ENCODE results near the gene ADAM15.
A peak's percentile ranks its signal among the peaks of the same experiment; 100 is the strongest.

The ADAM15 gene

DNA sequence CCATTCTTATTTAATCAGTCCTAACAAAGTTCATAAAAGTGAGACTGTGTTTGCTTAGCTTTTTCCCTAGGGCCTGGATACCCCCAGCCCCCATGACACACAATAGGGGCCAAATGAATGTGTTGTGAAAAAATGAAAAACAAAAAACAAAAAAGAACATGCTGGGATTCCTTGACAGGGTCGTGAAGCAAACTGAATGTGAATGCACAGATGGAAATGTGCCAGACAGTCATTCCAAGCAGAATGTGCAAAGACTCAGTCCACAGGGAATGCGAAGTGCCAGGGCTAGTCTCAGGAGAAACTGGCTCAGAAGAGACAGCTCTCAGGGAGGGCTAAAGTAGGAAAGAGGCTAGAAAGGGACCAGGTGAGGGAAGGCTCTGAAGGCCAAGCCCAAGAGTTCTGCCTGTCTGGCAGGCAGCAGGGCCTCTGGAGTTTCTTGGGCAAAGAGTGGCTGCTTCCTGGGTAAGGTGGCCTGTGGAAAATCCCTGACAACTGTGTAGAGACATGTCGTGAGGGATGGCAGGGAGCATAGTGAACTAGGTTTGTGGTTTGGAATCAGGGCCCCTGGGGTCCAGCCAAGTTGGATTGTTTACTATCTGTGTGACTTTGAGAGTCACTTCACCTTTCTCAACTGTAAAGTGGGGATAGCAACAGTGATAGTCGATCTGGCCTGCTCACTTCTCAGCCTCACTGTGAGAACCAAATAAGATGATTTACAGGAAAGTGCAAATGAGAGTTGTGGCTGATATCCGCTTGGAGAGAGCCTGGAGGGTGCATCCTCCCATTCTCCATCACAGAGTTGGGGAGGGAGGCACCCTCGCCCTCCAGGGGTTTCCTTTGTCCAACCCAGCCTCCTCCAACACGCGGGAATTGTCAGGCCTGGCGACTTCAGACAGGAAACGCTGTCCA lies 1.2 kb upstream of the ADAM15 start:
- no peak for DNase-seq (ENCODE audit: low read depth in 1 of 2, low spot score in 1 of 2)

DNA sequence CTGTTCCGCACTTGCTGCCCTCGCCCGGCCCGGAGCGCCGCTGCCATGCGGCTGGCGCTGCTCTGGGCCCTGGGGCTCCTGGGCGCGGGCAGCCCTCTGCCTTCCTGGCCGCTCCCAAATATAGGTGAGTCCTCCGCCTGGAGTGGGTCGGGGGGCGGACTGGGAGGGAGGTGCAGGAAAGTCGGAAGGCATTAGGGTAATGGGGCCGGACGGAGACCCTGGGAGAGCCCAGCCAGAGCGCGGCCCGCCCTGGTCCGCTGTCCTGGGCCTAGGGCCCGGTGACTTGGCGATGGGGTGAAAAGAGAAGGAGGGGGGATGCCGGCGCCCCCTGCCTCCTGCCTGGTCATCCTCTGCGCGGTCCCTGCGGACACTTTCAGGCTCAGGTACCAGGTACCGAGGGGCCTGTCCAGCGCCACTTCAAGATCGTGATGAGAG lies 243 bp downstream of the ADAM15 start:
- DNase-seq (ENCODE audit: low read depth in 1 of 2, low spot score in 1 of 2): no peak

DNA sequence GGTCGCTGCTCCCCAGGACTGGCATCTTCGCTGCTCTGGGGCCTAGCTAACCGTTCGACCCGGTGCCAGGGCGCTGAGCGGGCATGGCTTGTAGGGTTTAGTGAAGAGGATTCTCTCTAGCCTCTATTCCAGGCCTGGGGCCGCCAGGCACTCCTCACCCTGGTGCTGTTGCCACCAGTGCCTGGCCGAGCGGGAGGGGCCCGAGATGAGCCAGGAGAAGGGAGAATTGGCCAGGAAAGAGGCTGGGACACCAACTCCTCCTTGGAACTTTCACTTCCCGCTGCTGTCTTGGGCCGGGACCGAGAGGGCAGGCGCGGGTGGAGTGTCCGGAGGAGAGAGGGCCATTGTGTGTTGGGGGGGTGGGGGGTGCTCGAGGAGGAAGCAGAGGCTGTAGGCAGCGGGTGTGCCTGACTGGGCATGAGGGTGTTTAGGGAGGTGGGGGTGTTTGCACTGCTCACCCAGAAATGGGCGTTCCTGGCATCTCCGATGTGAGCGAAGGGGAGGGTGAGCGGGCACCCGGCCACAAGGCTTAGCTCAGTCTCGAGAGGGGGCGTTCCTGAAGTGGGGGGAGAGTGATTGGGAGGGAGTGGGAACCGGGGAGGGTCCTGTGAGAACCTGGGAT lies 772 bp downstream of the ADAM15 start:
- DNase-seq (ENCODE audit: low read depth in 1 of 2, low spot score in 1 of 2): no peak

DNA sequence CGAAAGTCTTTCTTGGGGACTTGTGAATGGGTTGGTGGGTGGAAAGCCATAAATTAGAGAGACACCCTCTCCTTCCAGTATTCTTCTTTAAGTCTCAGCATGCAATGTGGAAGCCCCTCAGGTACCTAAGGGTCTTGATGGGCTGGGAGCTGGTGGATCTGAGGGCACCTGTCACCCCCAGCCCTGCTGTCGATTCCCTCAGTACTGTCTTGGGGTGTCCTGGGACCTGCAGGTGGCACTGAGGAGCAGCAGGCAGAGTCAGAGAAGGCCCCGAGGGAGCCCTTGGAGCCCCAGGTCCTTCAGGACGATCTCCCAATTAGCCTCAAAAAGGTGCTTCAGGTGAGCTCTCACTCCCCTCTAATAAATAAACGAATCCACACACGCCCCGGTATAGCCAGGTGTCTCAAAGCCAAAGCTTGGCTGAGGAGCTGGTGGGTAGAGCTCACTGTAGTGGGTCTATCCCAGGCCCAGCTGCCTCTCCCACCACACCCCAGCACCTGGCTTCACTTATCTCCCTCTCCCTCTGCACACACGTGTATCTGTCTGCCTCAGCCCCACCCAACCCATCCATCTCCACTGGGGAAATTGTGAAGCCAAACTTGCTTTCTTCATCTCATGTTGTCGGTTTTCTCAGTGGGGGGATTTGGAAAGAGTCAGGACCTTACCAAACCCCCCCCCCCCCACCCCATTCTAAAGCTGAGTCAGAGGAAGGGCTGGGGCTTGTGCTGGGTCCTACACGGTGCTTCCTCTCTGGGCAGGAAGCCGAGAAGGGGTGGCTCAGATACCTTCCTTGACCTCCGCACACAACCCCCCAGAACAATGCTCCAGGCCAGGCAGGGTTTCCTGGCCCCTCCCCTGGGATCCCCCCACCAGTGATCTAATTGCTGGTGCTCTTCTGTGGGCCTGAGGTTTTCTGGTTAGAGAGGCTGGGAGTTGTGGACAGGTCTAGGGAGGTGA lies 1.6 kb downstream of the ADAM15 start:
- no peak for DNase-seq (ENCODE audit: low read depth in 1 of 2, low spot score in 1 of 2)

DNA sequence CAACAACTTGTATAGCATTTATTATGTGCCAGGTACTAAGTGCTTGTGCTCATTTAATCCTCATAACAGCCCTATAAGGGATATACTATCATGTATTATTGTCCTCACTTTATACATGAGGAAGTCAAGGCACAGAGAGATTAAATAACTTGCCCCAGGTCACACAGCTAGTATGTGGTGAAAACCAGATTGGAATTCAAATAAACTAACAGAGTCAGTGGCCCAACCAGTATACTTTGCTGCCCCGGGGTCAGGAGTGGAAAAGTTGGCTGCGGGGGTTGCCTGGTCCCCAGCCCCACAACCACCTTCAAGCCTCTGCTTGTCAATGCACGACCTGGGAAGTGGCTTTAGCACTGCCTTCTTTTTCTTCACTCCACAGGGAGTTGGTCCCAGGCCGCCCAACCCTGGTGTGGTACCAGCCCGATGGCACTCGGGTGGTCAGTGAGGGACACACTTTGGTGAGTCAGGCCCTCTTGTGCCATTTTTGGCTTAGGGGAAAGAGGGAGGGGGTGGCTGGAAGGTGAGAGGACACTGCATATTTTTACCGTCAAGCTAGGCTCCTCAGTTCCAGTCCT lies 2.5 kb downstream of the ADAM15 start:
- no peak for DNase-seq (ENCODE audit: low read depth in 1 of 2, low spot score in 1 of 2)

DNA sequence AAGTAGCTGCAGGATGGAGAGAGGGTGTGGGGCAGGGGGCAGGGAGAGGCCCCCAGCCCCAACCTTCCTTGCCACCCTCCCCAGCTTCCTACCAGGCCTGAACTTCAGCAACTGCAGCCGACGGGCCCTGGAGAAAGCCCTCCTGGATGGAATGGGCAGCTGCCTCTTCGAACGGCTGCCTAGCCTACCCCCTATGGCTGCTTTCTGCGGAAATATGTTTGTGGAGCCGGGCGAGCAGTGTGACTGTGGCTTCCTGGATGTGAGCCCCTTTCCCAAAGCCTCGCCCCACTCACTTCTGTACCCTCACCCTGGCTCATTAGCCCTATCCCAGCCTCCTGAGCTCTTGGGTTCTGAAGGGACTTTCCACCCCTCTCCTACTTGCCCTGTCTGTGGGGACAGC lies 6.0 kb downstream of the ADAM15 start:
- DNase-seq (ENCODE audit: low read depth in 1 of 2, low spot score in 1 of 2): no peak

DNA sequence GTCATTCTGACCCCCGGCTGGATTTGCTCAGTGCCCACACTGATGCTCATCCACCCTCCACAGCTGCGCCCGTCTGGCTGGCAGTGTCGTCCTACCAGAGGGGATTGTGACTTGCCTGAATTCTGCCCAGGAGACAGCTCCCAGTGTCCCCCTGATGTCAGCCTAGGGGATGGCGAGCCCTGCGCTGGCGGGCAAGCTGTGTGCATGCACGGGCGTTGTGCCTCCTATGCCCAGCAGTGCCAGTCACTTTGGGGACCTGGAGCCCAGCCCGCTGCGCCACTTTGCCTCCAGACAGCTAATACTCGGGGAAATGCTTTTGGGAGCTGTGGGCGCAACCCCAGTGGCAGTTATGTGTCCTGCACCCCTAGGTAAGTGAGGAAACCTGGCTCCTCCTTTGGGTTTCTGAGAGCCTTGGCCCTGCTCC lies 6.7 kb downstream of the ADAM15 start:
- DNase-seq (ENCODE audit: low read depth in 1 of 2, low spot score in 1 of 2): no peak

DNA sequence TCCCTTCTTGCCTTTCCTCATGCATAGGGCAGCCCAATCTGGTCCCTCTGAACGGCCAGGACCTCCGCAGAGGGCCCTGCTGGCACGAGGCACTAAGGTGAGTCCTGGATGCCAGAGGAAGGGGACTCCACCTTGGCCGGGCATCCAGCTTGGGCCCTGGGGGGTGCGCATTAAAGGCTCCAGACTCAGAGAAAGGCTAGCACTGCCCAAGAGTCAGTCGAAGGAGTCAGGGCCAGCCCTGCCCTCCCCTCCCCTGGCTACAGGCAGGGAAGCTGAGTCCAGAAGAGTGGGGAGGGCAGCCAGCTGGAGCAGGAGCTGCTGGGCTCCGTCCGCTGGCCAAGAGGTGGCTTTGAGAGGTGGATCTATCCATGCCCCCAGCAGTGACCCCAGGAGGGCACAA lies 9.6 kb downstream of the ADAM15 start:
- DNase-seq (ENCODE audit: low read depth in 1 of 2, low spot score in 1 of 2): no peak

DNA sequence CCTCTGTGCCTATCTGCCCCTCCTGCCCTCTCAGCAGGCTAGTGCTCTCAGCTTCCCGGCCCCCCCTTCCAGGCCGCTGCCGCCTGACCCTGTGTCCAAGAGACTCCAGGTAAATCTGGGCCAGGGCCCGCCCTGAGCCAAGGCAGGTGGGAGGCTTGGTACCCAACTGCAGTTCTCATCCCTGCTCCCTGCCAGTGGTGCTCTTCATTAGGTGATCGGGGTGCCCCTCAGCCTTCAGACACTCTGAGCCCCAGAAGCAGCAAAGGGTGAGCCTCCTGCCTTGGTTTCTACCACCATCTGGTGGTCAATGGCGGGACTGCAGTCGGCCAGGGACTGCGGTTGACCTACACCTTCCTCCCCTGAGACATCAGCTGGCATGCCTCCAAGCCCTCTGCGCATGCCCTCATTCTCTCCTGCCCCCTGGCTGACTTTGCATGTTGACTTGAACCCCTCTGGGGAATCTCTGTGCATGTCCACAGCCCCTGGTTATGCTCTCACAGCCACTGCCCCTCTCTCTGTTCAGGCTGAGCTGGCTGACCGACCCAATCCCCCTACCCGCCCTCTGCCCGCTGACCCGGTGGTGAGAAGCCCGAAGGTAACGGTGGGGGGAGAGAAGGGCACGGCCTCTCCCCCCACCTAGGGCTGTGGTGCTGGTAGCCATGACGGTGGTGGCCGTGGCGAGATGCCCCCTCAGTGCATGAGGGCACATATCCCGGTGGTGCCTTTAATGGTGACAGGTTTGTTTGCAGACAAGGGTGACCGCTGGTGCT lies 10.4 kb downstream of the ADAM15 start:
- peak; percentile 91 to 96 for DNase-seq (ENCODE audit: low read depth in 1 of 2, low spot score in 1 of 2)

DNA sequence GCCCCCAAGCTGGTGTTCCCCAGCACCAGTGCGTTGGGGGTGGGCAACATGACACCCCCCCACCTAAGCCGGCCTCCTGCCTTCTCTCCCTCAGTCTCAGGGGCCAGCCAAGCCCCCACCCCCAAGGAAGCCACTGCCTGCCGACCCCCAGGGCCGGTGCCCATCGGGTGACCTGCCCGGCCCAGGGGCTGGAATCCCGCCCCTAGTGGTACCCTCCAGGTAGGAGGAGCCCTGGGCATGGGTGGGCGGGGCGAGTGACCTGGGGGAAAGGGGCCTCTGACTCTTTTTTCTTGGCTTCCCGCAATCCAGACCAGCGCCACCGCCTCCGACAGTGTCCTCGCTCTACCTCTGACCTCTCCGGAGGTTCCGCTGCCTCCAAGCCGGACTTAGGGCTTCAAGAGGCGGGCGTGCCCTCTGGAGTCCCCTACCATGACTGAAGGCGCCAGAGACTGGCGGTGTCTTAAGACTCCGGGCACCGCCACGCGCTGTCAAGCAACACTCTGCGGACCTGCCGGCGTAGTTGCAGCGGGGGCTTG lies 11.1 kb downstream of the ADAM15 start:
- no peak for DNase-seq (ENCODE audit: low read depth in 1 of 2, low spot score in 1 of 2)

DNA sequence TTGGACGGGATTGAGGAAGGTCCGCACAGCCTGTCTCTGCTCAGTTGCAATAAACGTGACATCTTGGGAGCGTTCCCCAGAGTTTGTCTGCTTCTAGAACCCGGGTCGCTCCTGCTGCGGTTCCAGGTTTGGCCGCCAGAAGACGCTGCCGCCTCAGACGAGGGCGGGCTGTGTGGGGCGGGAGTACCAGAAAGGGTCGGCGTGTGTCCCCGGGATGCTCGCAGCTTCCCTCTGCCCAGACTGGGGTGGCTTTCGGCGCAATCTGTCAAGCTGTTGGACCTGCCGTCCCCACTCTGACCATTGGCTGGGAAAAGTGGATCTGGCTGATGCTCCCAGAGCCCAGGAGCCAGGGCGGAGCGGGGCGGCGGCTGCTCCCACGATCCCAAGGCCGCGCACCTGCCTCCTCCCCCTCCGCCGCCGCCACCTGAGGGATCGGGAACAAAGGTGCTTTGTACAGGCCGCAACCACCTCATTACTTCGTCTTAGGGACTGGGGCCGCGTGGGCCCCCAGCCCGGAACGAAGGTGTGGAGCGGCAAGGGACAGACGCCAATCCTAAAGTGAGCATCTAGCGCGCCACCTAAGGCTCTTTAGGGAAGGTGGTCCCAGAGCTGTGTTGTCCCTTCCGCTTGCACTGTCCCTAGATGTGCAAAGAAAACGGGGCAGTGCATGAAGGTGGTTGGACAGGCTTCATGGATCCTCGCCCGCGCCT lies 11.7 kb downstream of the ADAM15 start:
- peak in 1 of 2 donors; percentile 57 for DNase-seq (ENCODE audit: low read depth in 1 of 2, low spot score in 1 of 2)

DNA sequence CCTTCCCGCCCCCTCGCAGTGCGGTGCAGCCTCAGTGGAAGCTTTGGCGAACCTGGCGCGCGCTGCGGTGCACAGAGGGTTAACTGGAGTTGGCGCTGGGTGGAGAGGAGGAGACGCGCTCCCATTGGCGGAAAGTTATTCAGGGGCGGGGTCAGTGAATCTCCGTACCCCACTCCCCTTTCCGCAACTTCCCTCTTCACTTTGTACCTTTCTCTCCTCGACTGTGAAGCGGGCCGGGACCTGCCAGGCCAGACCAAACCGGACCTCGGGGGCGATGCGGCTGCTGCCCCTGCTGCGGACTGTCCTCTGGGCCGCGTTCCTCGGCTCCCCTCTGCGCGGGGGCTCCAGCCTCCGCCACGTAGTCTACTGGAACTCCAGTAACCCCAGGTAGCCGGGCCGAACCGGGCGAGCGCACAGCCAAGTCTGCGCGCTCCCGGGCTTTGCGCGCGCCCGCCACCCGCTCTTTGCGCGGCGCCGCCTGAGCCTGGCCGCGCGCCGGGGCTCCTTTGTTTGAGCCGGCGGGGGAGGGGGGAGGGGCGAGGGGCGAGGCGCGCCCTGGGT lies 12.5 kb downstream of the ADAM15 start, which contains the start of gene EFNA4:
Gene EFNA4, plus strand, starts transcription at position 191 of the 561 bp plus-strand sequence. Its CDS starts 84 bp downstream, at position 275.
- DNase-seq (ENCODE audit: low read depth in 1 of 2, low spot score in 1 of 2): peak in 1 of 2 donors; percentile 73

DNA sequence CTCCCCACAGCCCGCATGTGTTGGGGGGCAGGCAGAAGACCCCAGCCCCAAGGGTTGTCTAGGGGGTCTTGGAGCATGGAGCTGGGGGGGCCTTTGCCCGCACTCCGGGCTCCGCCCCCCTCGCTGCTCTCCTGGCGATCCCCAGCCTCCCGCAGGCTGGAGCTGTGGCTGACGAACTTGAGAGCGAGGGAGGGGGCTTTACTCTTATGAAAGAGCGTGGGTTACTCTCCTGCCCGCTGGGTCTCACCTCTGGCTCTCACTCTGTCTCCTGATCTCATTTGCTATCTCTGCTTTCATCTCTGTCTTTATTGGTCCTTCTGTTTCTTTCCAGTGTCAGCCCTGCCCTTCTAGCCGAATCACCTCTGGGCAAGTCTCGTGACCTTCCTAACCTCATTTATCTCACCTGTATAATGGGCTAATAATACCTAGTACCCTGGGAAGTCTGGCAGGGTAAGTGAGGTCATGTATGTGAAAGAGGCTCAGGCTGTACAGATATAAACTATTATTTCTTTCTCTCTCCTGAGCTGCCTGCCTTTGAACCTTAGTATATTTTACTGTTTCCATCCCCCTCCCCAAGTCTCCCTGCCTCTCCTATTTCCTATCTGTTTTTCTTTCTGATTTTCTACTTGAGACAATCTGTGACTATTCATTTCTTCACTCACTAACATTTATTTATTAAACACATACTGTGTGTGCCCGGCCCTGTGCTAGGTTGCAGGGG lies 13.2 kb downstream of the ADAM15 start:
- DNase-seq (ENCODE audit: low read depth in 1 of 2, low spot score in 1 of 2): no peak

DNA sequence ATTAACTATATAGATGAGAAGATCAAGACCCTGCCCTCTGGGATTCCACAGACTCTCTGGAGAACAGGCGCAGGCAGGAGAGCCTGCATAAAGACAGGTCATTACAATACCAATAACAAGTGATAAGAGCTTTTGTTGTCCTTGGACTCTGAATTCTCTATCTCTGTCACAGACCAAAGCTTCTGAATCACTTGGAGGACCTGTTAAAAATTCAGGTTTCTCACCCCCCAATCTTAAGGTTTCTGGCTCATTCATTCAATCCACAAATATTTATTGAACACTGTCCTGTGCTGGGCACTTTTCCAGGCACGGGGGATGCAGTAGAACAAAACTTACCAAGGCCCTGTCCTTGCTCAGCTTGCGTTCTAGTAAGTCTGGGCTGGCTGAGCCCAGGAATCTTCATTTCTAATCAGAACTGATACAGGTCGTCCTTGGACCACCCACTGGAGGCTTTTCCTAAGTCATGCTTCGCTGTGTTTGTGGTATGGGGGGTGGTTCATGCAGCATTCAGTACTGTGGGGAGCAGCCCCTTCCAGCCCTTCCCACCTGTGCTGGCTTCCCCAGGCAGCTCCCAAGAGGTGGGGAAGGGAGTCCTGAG lies 13.8 kb downstream of the ADAM15 start:
- DNase-seq (ENCODE audit: low read depth in 1 of 2, low spot score in 1 of 2): no peak

DNA sequence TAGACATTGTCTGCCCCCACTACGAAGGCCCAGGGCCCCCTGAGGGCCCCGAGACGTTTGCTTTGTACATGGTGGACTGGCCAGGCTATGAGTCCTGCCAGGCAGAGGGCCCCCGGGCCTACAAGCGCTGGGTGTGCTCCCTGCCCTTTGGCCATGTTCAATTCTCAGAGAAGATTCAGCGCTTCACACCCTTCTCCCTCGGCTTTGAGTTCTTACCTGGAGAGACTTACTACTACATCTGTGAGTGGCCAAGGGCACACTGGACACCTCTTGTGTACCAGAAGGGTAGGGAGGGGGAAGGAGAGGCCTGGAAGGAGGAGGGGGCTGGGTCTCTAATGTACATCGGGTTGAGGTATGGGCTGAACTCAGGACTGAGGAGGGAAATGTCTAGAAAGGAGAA lies 15.7 kb downstream of the ADAM15 start:
- DNase-seq (ENCODE audit: low read depth in 1 of 2, low spot score in 1 of 2): no peak

DNA sequence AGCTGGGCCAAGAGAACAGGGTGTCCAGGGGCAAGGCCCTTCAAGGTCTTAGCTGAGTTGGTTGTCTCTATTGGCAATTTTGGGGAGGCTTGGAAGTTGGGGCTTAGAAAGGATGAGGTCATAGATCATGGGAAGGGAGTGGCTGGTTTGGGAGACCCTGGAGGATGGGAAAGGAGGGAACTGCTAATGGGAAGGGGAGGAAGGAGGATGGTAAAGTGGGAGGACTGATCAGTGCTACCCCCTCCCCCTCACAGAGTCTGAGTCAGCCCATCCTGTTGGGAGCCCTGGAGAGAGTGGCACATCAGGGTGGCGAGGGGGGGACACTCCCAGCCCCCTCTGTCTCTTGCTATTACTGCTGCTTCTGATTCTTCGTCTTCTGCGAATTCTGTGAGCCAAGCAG lies 17.5 kb downstream of the ADAM15 start:
- no peak for DNase-seq (ENCODE audit: low read depth in 1 of 2, low spot score in 1 of 2)

DNA sequence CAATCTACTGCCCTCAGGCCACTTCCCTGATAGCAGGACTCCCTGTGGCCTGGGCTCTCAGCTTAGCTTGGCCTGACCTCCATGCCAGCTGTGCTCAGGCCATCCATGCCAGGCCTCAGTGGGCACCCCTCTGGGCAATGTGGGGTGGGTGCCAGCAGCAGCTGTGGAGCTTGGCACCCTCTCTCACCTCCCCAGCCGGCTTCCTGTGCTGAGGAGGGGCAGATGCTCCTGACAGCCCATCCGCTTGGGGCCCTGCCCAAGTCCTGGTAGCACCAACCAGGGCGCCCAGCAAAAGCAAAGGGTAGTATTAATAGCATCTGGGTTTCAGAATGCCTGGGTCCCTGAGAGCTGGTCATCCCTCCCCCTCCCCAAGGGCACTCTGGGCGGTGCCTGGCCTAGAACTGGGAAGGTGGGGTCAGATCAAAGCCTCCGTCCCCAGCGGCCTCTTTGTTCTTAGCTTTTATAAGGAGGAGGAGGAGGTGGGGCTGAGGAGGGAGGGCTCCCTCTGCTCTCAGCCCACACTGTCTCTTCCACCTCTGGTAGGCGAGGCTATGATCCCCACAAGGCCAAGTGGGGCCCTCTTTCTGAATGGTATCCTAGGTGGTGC lies 18.5 kb downstream of the ADAM15 start:
- DNase-seq (ENCODE audit: low read depth in 1 of 2, low spot score in 1 of 2): no peak
